Liver (tissue), 3 donors: ENCODE results near the gene DUSP7.

ENCODE experiments used
- FOXA1 ChIP-seq: IDR thresholded peaks from 2 replicates; pipeline ENCODE4 v1.6.1; 2016; ENCODE audit warnings: antibody characterized with exemption
- FOXA2 ChIP-seq: IDR thresholded peaks from 2 replicates; pipeline ENCODE4 v1.6.1; 2016; ENCODE audit warnings: antibody characterized with exemption
- HNF4G ChIP-seq: IDR thresholded peaks from 2 replicates; pipeline ENCODE4 v1.6.1; 2016; ENCODE audit warnings: antibody characterized with exemption
- JUND ChIP-seq, 2 donors: IDR thresholded peaks; 2 replicates each; pipeline ENCODE4 v1.6.1; 2016; ENCODE audit warnings: antibody characterized with exemption in 2 of 2
- RAD21 ChIP-seq, 2 donors: IDR thresholded peaks; 2 replicates each; pipeline ENCODE4 v1.6.1; 2016; ENCODE audit warnings: antibody characterized with exemption in 2 of 2, mild to moderate bottlenecking in 2 of 2
- TAF1 ChIP-seq: conservative IDR thresholded peaks from 2 replicates; pipeline ENCODE4 v1.6.1; 2016; ENCODE audit warnings: antibody characterized with exemption, mild to moderate bottlenecking
- TF ChIP-seq, protein P1 (sequence below): fragments of 150-350 bp; IDR thresholded peaks from 2 replicates; pipeline ENCODE4 v1.5.1; 2017; ENCODE audit warnings: improper control_type of control experiment, low read depth, low read length; ENCODE audit not compliant: missing input control
- TF ChIP-seq, protein P2 (sequence below): IDR thresholded peaks from 2 replicates; pipeline ENCODE4 v1.6.1; 2016; ENCODE audit warnings: antibody characterized with exemption
- donor health status: healthy.
- donor health status: healthy.

GRCh38 chr3:52095990-52096775, 39.8 kb upstream of the DUSP7 start:
- TF ChIP-seq, protein P1, sequence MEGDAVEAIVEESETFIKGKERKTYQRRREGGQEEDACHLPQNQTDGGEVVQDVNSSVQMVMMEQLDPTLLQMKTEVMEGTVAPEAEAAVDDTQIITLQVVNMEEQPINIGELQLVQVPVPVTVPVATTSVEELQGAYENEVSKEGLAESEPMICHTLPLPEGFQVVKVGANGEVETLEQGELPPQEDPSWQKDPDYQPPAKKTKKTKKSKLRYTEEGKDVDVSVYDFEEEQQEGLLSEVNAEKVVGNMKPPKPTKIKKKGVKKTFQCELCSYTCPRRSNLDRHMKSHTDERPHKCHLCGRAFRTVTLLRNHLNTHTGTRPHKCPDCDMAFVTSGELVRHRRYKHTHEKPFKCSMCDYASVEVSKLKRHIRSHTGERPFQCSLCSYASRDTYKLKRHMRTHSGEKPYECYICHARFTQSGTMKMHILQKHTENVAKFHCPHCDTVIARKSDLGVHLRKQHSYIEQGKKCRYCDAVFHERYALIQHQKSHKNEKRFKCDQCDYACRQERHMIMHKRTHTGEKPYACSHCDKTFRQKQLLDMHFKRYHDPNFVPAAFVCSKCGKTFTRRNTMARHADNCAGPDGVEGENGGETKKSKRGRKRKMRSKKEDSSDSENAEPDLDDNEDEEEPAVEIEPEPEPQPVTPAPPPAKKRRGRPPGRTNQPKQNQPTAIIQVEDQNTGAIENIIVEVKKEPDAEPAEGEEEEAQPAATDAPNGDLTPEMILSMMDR: no peak
- TF ChIP-seq FOXA1 (no peak), TAF1 (no peak), HNF4G (no peak), JUND (IDR thresholded peaks at IDR 0.05) (no peak), RAD21 (IDR thresholded peaks at IDR 0.05) (no peak), FOXA2 (no peak)
- TF ChIP-seq, protein P2, sequence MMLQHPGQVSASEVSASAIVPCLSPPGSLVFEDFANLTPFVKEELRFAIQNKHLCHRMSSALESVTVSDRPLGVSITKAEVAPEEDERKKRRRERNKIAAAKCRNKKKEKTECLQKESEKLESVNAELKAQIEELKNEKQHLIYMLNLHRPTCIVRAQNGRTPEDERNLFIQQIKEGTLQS: no peak
